ENCODE results near the gene BCL6.

DNA sequence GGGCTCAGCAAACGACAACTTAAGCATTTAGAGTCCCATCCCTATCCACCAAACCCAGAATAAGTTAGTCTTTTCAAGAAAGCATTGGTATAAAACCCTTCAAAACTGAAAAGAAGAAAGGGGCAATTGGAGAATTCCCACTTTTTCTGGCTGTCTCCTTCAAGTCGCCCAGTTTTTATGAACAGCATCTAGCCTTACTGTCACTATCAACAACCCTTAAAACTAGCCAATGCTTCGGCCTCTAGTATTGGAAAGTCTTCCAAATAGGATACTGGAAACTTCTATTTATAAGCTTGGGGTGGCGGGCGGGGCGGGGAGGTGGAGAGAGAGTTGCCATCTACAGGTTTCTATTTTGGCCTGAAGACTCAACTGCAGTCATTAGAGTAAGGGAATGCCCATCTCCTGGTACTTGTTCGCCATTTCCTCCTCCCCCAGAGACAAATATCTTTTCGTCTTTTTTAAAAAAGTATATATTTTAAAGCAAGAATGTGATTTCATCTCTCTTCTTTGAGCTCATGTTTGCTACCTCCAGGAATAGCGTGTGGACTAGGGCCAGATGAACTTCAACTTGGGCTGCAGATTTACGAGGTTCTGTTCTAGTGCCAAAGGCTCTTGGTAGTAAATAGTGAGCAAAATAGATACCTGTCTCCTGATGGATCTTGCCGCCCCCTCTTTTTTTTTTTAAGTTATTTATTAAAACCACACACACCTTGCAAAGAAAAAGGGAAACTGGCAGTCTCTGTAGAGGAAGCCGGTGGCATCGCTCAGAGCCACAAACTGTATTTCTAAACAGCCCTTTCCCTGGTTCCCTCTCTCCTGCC is 2.7 kb downstream of the BCL6 start:
- TF ChIP-seq, protein P1, sequence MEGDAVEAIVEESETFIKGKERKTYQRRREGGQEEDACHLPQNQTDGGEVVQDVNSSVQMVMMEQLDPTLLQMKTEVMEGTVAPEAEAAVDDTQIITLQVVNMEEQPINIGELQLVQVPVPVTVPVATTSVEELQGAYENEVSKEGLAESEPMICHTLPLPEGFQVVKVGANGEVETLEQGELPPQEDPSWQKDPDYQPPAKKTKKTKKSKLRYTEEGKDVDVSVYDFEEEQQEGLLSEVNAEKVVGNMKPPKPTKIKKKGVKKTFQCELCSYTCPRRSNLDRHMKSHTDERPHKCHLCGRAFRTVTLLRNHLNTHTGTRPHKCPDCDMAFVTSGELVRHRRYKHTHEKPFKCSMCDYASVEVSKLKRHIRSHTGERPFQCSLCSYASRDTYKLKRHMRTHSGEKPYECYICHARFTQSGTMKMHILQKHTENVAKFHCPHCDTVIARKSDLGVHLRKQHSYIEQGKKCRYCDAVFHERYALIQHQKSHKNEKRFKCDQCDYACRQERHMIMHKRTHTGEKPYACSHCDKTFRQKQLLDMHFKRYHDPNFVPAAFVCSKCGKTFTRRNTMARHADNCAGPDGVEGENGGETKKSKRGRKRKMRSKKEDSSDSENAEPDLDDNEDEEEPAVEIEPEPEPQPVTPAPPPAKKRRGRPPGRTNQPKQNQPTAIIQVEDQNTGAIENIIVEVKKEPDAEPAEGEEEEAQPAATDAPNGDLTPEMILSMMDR (IDR thresholded peaks at IDR 0.05): no peak
- TF ChIP-seq POLR2A (IDR thresholded peaks at IDR 0.05; ENCODE audit: low read depth): no peak
- TF ChIP-seq POLR2AphosphoS5 (IDR thresholded peaks at IDR 0.05): no peak

Data from esophagus muscularis mucosa (tissue), 3 donors.